ENCODE results near the gene LARGE1. TPM values are rescaled to one million over a fixed set of nuclear protein-coding genes. Genes with fewer than 3 reads are reported as not detected.

Gene LARGE1
- total RNA-seq, 4 donors from 2014 or later: 18.7 to 82.1 (median 39.2) TPM

- Histone ChIP-seq H3K27me3 (no peaks in the 10 kb centered on the region), H3K9me3 (no peaks in the 10 kb centered on the region), H3K36me3 (no peaks in the 10 kb centered on the region), H3K4me3 (no peak overlapping the region), H3K27ac (no peak overlapping the region), H3K4me1 (no peaks in the 10 kb centered on the region)
- intact Hi-C loops (cut with DNase I; ENCODE audit: low total_unique reads): no loop called here
- TF ChIP-seq CTCF (IDR thresholded peaks at IDR 0.05): no peak
- no peak for TF ChIP-seq POLR2A (IDR thresholded peaks at IDR 0.05)
- no peak for DNase-seq
Observed at GRCh38 chr22:33620085-33620484, 300.2 kb downstream of the LARGE1 start.

GRCh38 chr22:33606504-33606903 lies 313.8 kb downstream of the LARGE1 start:
- no peak overlapping the region for H3K27ac ChIP-seq
- H3K27me3 ChIP-seq: no peaks in the 10 kb centered on the region
- H3K9me3 ChIP-seq: no peaks in the 10 kb centered on the region
- no peak for TF ChIP-seq CTCF (IDR thresholded peaks at IDR 0.05)
- no peak for TF ChIP-seq POLR2A (IDR thresholded peaks at IDR 0.05)
- DNase-seq: no peak
- no peak overlapping the region for H3K4me3 ChIP-seq
- H3K36me3 ChIP-seq: no peaks in the 10 kb centered on the region
- intact Hi-C loops (cut with DNase I; ENCODE audit: low total_unique reads): no loop called here
- no peaks in the 10 kb centered on the region for H3K4me1 ChIP-seq

GRCh38 chr22:33605666-33606065 lies 314.6 kb downstream of the LARGE1 start:
- Histone ChIP-seq H3K4me1 (no peaks in the 10 kb centered on the region), H3K36me3 (no peaks in the 10 kb centered on the region), H3K9me3 (no peaks in the 10 kb centered on the region), H3K27me3 (no peaks in the 10 kb centered on the region), H3K4me3 (no peak overlapping the region), H3K27ac (no peak overlapping the region)
- TF ChIP-seq POLR2A (IDR thresholded peaks at IDR 0.05) (no peak), CTCF (IDR thresholded peaks at IDR 0.05) (no peak)
- intact Hi-C loops (cut with DNase I; ENCODE audit: low total_unique reads): no loop called here
- DNase-seq: no peak

- H3K4me1 ChIP-seq: no peaks in the 10 kb centered on the region
- no peak overlapping the region for H3K27ac ChIP-seq
- intact Hi-C loops (cut with DNase I; ENCODE audit: low total_unique reads): no loop called here
- no peak for TF ChIP-seq CTCF (IDR thresholded peaks at IDR 0.05)
- TF ChIP-seq POLR2A (IDR thresholded peaks at IDR 0.05): no peak
- DNase-seq: no peak
- H3K9me3 ChIP-seq: no peaks in the 10 kb centered on the region
- H3K4me3 ChIP-seq: no peak overlapping the region
- H3K36me3 ChIP-seq: no peaks in the 10 kb centered on the region
- no peaks in the 10 kb centered on the region for H3K27me3 ChIP-seq
Observed at GRCh38 chr22:33605221-33605620, 315.1 kb downstream of the LARGE1 start.

- H3K9me3 ChIP-seq: no peaks in the 10 kb centered on the region
- H3K27me3 ChIP-seq: no peaks in the 10 kb centered on the region
- H3K27ac ChIP-seq: no peak overlapping the region
- intact Hi-C loops (cut with DNase I; ENCODE audit: low total_unique reads): no loop called here
- no peak for DNase-seq
- TF ChIP-seq POLR2A (IDR thresholded peaks at IDR 0.05) (no peak), CTCF (IDR thresholded peaks at IDR 0.05) (no peak)
- H3K4me3 ChIP-seq: no peak overlapping the region
- no peaks in the 10 kb centered on the region for H3K36me3 ChIP-seq
- H3K4me1 ChIP-seq: no peaks in the 10 kb centered on the region
Observed at GRCh38 chr22:33601062-33601461, 319.2 kb downstream of the LARGE1 start.

Measured in uterus (tissue), 4 donors.